HG02938 (cell line): ENCODE data around the gene DDR1.

ENCODE experiments used
- ATAC-seq: cut with Tn5 transposase; IDR thresholded peaks from one replicate; pipeline ENCODE4 v1.9.1; 2021; ENCODE audit warnings: mild to moderate bottlenecking, moderate library complexity; ENCODE audit not compliant: unreplicated experiment

DDR1 gene

GRCh38 chr6:30883685-30884520 is at the start of gene DDR1:
Gene DDR1, plus strand, starts transcription at chr6:30884519. Its CDS starts 4,211 bp downstream, at chr6:30888730.
- no peak for ATAC-seq

GRCh38 chr6:30834646-30835045 is 49.7 kb upstream of the DDR1 start:
- no peak for ATAC-seq

GRCh38 chr6:30835576-30835975 is 48.7 kb upstream of the DDR1 start:
- ATAC-seq: no peak

GRCh38 chr6:30836431-30836866 is 47.9 kb upstream of the DDR1 start:
- ATAC-seq: no peak

GRCh38 chr6:30836957-30837356 is 47.4 kb upstream of the DDR1 start:
- no peak for ATAC-seq

GRCh38 chr6:30837432-30837831 is 46.9 kb upstream of the DDR1 start:
- ATAC-seq: no peak

GRCh38 chr6:30837870-30838269 is 46.4 kb upstream of the DDR1 start:
- no peak for ATAC-seq

GRCh38 chr6:30839671-30840070 is 44.6 kb upstream of the DDR1 start:
- ATAC-seq: no peak

GRCh38 chr6:30840084-30840934 is 44.0 kb upstream of the DDR1 start:
- ATAC-seq: no peak

- no peak for ATAC-seq
Measured at GRCh38 chr6:30840935-30841643, 43.2 kb upstream of the DDR1 start.

- ATAC-seq: no peak
Measured at GRCh38 chr6:30841644-30842504, 42.4 kb upstream of the DDR1 start.

GRCh38 chr6:30842754-30843610 is 41.3 kb upstream of the DDR1 start:
- no peak for ATAC-seq

GRCh38 chr6:30843611-30843998 is 40.7 kb upstream of the DDR1 start:
- no peak for ATAC-seq

GRCh38 chr6:30844118-30844535 is 40.2 kb upstream of the DDR1 start:
- ATAC-seq: no peak

- ATAC-seq: no peak
Measured at GRCh38 chr6:30845183-30845582, 39.1 kb upstream of the DDR1 start.

GRCh38 chr6:30847421-30847970 is 36.8 kb upstream of the DDR1 start:
- no peak for ATAC-seq

- no peak for ATAC-seq
Measured at GRCh38 chr6:30847971-30848436, 36.3 kb upstream of the DDR1 start.

GRCh38 chr6:30849903-30850651 is 34.2 kb upstream of the DDR1 start:
- no peak for ATAC-seq
